ENCODE data around the gene ADPRS. TPM values are rescaled to one million over a fixed set of nuclear protein-coding genes. Genes with fewer than 3 reads are reported as not detected.
A peak's percentile ranks its signal among the peaks of the same experiment; 100 is the strongest.

Gene ADPRS
- total and polyA plus RNA-seq, 9 of the 15 experiments (the other 6 are each of a cell fraction or from before 2014, with no cell fraction given), result 5.9 to 40.0 (median 27.4) TPM

- Histone ChIP-seq H2AFZ (ENCODE audit: low read depth, low read length) (peak overlapping the region; percentile 69), H3K79me2 (ENCODE audit: control insufficient read depth, insufficient read depth, low read length) (peaks cover 2% of the 10 kb centered on the region; the same call in 1 of the 3 replicates), H3K4me1 (replicated peaks in 1 of 2; ENCODE audit: control insufficient read depth in 2 of 2, insufficient read depth in 2 of 2, low read length in 2 of 2) (peaks cover 5 to 6% of the 10 kb centered on the region in 2 experiments; a peak in 3 of 5 replicates), H3K27ac (ENCODE audit: extremely low read depth, low read depth, low read length) (peak overlapping the region; percentile 38; the same call in 2 of the 3 replicates), H3K9me1 (ENCODE audit: control insufficient read depth, insufficient read depth, low read length) (peaks cover 2% of the 10 kb centered on the region), H3K4me3 (no peak overlapping the region), H4K20me1 (replicated peaks; ENCODE audit: control insufficient read depth, insufficient read depth, low read length) (0 out of 2 replicates have a peak, but pooled peaks cover 1% of the 10 kb centered on the region), H3K27me3 (ENCODE audit: control insufficient read depth in 2 of 2, insufficient read depth in 2 of 2, low read length in 2 of 2) (no peaks in the 10 kb centered on the region), H3K9me3 (replicated peaks; ENCODE audit: control insufficient read depth, insufficient read depth, low read depth, low read length) (no peaks in the 10 kb centered on the region), H3K4me2 (ENCODE audit: insufficient read depth, low read length) (no peak overlapping the region; the same call in 1 of the 2 replicates), H3K36me3 (ENCODE audit: control insufficient read depth, insufficient read depth, low read length) (peaks cover 40% of the 10 kb centered on the region), H3K9ac (ENCODE audit: insufficient read depth in 1 of 2, low read depth in 2 of 2, low read length in 2 of 2) (peak overlapping the region; percentile 5 to 15; a peak in 1 of 4 replicates)
- intact Hi-C loops (cut with micrococcal nuclease), result no loop called here
- no peak for FAIRE-seq
- peak; percentile 5 for ATAC-seq
- CTCF ChIA-PET (ENCODE audit: low intra/inter-chr PET ratio), result interaction anchor here (0.6 to 5.8 kb wide), 6 partner anchors 14 to 277 kb away, joined by 3 to 116 read pairs (median 4); partner anchors contain the start of gene TRAPPC3
- in situ Hi-C loops (cut with MboI), result no loop called here
- POLR2A ChIA-PET, result interaction anchor here (0.7 to 1.6 kb wide), 12 partner anchors 10 to 303 kb away, joined by 3 to 8 read pairs (median 3); partner anchors contain the start of gene TRAPPC3
- 68% methylated on average over 6 of the region's 6 CpGs for WGBS (ENCODE audit: insufficient coverage, low coverage, missing lambda C conversion rate)
- peak in 1 of 4 experiments; percentile 15 for DNase-seq (ENCODE audit: extremely low read depth in 1 of 4, low spot score in 3 of 4)
- BruUV-seq (replicated peaks), result no TSS peak
- TF ChIP-seq ZNF140 (CRISPR knock-in tag; IDR thresholded peaks at IDR 0.05), result no peak
- no peak for TF ChIP-seq ZNF639 (CRISPR knock-in tag; conservative IDR thresholded peaks at IDR 0.05 in 1 of 2, IDR thresholded peaks at IDR 0.05 in 1 of 2)
- no peak for TF ChIP-seq ATF7 (IDR thresholded peaks at IDR 0.05)
- TF ChIP-seq ESRRA (IDR thresholded peaks at IDR 0.05; ENCODE audit: borderline replicate concordance, low read depth), result no peak
- 0 out of 2 replicates have a peak, but pooled peaks have one; percentile 77 for TF ChIP-seq ZNF584 (CRISPR knock-in tag; IDR thresholded peaks at IDR 0.05; ENCODE audit: low read depth)
- TF ChIP-seq RNF219 (CRISPR knock-in tag; IDR thresholded peaks at IDR 0.05), result no peak
- no peak for TF ChIP-seq SMAD1 (IDR thresholded peaks at IDR 0.05; ENCODE audit: low read depth, low read length, partially characterized antibody)
- no peak for TF ChIP-seq TAF1 (IDR thresholded peaks at IDR 0.05; ENCODE audit: control insufficient read depth, extremely low read depth, insufficient read depth, low read length, severe bottlenecking)
- no peak for TF ChIP-seq ATF6 (CRISPR knock-in tag; IDR thresholded peaks at IDR 0.05)
Measured at GRCh38 chr1:36135330-36135667, 46.6 kb downstream of the ADPRS start.
